GM18508 (cell line): ENCODE data around the gene IMPA2.
"Not testable (repeated sequence)": the region's sequence is repeated elsewhere in the genome, so short reads cannot be mapped to it uniquely, and the experiment has no call there.

Experiments
- ATAC-seq: cut with Tn5 transposase; IDR thresholded peaks from one replicate; pipeline ENCODE4 v1.9.1; 2021; ENCODE audit warnings: moderate number of reproducible peaks; ENCODE audit not compliant: insufficient read depth, unreplicated experiment

The IMPA2 gene

DNA sequence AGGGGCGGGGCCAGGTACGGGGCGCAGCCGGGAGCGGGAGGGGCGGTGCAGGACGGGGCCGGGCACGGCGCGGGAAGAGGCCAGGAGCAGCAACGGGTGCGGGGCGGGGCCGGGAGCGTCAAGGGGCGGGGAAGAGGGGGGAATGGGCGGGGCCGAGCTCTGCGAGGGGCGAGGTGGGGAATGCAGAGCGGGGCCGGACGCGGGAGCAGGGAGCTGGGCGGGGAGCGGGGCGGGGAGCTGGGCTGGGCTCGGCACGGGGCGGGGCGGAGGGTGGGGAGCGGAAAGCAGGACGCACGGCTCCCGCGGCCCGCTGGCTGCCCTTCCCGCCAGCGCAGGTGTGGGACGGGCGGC is at the start of gene IMPA2:
IMPA2 (plus strand) TSS at position 316 of the 351 bp plus-strand sequence. CDS start 163 bp downstream, outside the sequence.
- no peak for ATAC-seq

- ATAC-seq, result no peak
These were observed 48.9 kb upstream of the IMPA2 start for GRCh38 chr18:11932393-11932792.

DNA sequence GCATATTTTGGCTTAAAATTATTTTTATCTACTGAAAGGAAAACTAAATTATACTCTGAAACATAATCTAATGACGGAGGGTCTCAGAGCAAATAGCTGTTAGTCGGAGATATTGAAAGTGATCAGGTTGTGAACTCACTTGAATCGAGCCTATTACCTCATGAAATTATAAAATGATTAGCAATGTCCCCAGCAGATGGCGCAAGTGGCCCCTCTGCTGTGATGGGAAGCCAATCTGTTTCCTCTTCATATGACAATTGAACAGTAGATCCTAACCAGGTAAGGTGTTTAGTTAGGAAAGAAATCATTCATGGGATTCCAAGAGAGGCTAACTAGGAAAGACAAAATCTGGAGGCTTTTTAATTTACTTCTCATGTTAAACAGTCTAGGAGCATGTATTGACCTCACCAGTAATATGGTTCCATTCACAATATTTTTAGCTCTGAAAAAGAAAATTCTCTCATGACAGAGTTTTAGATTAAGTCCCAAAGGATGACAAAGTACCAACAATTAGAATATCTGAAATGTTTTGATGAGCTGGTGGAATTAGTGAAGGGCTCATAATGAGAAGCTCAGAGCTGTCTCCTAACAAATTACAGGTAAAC is 43.3 kb upstream of the IMPA2 start:
- ATAC-seq, result no peak

GRCh38 chr18:11940956-11941355 is 40.4 kb upstream of the IMPA2 start:
- ATAC-seq, result no peak

GRCh38 chr18:11943551-11943950 is 37.8 kb upstream of the IMPA2 start:
- no peak for ATAC-seq

- ATAC-seq, result no peak
These were observed 37.1 kb upstream of the IMPA2 start for GRCh38 chr18:11944252-11944651.

GRCh38 chr18:11944786-11945185 is 36.5 kb upstream of the IMPA2 start:
- ATAC-seq, result no peak

GRCh38 chr18:11945834-11946659 is 35.3 kb upstream of the IMPA2 start:
- ATAC-seq, result not testable (repeated sequence)

DNA sequence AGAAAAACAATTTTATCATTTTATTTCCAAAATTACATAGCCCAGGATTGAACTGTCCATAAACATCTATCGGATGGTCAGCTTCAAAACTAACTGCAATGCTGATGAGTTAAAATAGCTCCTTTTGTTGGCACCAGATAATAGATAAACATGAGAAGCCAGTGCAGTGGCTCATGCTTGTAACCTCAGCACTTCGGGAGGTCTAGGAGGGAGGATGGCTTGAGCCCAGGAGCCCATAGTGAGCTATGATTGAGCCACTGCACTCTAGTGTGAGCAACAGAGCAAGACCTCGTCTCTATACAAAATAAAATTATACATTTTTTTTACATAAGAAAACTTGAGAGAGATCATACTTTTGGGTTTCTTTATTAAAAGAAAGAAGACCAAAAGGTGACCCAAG is 34.6 kb upstream of the IMPA2 start:
- ATAC-seq, result no peak

DNA sequence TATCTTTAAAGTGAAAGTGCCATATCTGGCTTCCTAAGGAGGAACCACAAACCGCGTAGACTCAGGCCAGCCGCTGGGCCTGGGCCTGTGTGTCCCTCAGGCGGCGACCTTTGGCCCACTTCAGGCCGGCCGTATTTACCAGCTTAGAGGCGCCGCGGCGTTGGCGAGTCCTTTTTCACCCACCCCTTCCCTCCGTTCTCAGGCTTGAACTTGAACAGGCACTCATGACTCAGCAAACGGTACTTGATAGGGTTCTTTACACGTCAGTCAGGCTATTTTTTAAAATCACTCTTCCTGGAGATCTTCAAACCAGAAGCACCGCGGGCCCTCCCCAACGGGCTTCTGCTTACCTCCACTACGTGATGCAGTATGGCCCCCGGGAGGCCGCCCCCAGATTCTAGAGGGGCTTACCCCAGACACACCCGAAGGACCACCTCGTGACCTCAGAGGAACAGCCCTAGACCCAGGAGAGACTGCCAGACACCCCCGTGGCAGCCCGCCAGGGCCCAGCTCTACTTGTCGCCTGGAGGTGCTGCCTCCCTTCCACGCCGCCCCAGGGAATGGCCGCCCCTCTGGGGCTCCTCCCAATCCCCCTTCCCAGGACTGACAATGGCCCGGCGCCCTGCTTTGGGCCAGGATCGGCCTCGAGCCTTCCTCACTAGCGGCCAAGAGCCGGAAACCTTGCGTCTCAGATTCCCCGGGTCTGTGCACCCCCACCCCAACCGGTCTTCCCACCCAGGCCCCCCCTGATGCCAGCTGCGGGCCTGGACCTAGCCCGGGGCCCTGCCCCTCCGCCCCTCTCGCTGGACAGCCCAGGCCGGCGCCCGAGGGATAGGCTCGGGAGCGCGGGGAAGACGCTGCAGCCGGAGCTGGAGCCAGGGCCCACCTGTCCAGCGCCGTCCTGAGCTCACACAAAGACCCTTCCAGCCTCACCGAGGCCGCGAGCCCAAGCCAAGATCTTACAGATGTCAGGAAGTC is 33.8 kb upstream of the IMPA2 start:
- peak; percentile 81 for ATAC-seq

DNA sequence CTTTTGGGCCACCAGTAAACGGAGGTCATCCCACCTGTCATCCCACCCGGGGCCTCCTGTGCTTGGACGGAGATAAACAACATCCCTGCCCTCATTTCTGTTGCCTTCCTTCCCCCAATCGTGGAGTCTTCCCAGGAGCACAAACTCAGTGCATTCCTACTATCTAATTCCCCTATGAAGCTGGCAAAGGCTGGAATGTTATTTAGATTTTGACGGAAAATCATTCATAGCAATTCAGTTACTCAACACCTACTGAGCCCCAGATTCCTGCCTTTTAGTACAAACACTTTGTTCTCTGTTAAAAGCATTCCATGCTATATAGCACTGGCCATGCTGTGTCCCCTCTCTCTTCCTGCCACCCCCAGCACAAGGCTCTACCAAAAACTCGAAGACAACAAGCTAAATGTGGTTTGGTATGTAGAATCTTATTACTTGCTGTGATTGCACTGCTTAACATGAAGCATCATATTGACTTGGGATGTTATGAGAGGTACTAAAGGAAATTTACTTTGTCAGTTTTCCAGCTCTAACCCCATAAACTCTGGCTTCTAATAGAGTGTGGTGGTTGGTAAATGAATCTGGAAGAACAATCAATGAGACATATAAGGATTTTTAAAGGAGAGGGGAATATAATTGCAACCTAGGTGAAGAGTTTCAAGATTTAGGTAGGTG is 32.3 kb upstream of the IMPA2 start:
- no peak for ATAC-seq

- ATAC-seq, result no peak
These were observed 30.5 kb upstream of the IMPA2 start for GRCh38 chr18:11950824-11951223.

DNA sequence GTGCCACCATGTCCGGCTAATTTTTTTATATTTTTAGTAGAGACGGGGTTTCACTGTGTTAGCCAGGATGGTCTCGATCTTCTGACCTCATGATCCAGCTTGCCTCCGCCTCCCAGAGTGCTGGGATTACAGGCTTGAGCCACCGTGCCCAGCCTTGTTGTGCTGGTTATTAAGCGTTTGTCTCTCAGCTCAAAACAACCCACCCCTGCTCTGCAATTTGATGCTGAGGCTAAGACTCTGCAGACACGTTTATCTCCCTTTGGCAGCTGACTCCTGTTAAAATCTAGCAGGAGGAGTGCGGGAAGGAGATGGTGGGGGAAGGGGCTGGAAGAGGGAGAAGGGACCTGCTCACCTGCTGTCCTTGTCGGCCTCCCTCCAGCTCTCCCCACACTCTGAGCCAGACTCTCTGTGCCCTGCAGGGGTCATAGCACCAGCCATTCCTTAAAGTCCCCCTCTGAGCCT is 29.9 kb upstream of the IMPA2 start:
- no peak for ATAC-seq

DNA sequence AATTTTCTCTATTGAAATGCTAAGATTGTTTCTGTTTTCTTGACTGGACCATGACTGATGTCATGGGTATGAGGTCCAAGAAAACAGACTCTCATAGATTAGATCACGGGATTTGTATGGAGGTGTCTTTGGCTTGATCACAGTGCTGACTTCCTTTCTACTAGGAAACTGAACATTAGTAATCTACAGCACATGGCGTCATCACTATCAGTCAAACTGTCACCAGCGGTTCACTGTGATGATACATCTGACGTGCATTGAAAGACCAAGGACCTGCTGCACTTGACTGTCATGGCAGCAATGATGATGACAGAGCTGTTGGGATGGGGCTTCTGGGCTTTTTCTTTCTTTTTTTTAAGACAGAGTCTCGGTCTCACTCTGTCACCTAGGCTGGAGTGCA is 28.2 kb upstream of the IMPA2 start:
- no peak for ATAC-seq

DNA sequence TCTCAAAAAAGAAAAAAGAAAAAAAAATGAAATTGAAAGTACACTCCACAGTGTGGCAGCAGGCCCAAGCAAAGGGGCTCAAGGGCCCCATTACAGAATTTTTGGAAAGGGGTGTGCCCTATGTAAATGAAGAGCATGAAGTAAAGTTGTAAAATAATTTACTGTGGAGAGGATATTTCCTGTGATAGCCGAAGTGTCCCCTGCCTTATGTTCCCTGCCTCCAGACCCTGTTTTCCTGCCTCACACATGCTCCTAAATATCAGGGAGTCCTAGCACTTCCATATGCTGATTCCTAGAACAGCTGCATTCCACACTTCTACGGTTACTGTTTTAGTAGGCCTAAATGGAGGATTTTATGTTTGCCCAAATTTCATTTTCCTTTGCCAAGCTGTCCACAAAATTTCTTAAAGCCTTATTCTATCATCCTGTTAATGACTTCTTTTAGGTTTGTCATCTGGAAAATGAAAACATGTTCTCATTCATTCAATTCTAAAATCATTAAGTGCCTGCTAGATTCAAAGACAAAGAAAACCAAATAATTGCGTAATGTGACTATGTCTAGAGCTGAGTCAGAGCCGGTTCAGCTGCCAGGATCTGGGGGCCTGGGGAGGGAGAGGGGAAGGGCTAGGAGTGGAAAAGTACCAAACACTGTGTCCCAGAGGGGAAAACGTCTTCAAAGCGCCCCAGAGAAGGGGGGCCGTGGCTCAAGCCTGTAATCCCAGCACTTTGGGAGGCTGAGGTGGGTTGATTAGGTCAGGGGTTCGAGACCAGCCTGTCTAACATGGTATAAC is 25.9 kb upstream of the IMPA2 start:
- no peak for ATAC-seq

DNA sequence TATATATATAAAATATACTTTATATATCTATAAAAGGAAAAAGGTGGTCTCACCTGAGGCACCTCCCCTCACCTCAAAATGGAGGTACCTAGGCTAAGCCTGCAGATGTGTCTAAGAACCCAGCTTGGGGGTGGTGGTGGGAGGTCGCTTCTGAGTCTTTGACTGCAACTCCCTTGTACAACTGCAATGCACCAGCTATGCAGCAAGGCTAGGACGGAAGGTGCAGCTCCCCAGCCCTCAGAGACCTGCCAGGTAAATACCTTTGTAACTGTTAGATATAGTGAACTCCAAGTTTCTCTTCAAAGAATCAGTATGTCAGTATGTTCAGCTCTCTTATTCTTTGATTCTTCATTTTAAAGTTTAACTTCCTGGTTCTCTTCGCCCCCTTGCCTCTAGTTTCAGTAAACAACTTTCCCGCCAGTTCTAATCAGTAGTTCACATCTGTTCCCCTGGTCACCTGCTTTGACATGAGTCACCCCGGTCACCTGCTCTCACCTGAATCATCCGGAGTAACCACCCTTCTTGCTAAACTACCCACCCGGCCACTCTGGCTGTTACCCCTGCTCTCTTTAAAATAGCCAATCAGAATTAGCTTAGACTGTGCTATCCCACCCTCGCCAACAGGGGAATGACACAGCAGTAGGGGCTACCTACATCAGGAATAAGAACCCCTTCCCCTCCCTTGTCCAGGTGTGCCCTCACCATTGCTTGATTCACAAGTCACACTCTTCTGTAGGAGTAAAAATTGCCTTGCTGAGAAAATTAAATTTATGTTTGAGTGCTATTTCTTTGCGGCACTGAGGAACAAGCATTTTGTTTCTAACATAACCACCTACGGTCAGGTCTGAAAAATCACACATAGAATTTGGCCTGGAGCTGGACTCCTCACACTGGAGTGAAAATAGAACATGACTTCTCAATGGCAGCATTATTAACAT is 24.7 kb upstream of the IMPA2 start:
- ATAC-seq, result no peak

DNA sequence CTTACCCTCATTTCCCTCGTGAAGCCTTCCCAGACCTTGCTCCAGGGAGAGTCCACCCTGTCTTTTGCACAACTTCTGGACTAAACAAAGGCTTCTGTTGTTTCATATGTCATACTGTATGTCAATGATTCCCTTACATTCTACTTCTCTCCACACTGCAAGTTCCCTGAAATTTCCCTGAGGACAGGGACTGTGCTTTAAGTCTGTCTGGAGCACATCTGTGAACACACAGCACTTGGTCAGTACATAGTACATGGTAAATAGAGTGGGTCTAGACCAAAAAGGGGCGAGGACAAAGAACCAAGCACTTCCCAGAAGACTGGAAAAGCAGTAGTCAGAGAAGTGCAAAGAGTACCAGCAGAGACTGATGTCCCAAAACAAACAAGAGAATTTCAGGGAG is 23.7 kb upstream of the IMPA2 start:
- no peak for ATAC-seq

DNA sequence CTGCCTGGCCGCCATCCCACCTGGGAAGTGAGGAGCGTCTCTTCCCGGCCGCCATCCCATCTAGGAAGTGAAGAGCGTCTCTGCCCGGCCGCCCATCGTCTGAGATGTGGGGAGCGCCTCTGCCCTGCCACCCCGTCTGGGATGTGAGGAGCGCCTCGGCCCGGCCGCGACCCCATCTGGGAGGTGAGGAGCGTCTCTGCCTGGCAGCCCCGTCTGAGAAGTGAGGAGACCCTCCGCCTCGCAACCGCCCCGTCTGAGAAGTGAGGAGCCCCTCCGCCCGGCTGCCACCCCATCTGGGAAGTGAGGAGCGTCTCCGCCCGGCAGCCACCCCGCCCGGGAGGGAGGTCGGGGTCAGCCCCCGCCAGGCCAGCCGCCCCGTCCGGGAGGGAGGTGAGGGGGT is 21.7 kb upstream of the IMPA2 start:
- ATAC-seq, result not testable (repeated sequence)
